Ramos (cell line): Measurements from ENCODE around the gene KDR.

Experiments
- in situ Hi-C: fragments of 300-500 bp; cut with MboI; formaldehyde crosslinking; loops from one replicate; pipeline ENCODE4 v1.14.3; 2022; ENCODE audit warnings: low sequenced_read_pairs; ENCODE audit not compliant: unreplicated experiment

Gene KDR

GRCh38 chr4:55082756-55083155 lies 42.6 kb downstream of the KDR start:
- in situ Hi-C loops, result no loop called here

- in situ Hi-C loops, result no loop called here
Measured at GRCh38 chr4:55080174-55080865, 45.1 kb downstream of the KDR start.

- in situ Hi-C loops, result no loop called here
Measured at GRCh38 chr4:55079451-55080173, 45.8 kb downstream of the KDR start.

GRCh38 chr4:55078987-55079386 lies 46.4 kb downstream of the KDR start:
- in situ Hi-C loops, result no loop called here

GRCh38 chr4:55077577-55077976 lies 47.8 kb downstream of the KDR start:
- in situ Hi-C loops, result no loop called here

GRCh38 chr4:55075823-55076716 lies 49.3 kb downstream of the KDR start:
- in situ Hi-C loops, result no loop called here

GRCh38 chr4:55075376-55075775 lies 50.0 kb downstream of the KDR start:
- in situ Hi-C loops, result no loop called here

- in situ Hi-C loops, result no loop called here
Measured at GRCh38 chr4:55074386-55074785, 51.0 kb downstream of the KDR start.

GRCh38 chr4:55071951-55072350 lies 53.4 kb downstream of the KDR start:
- in situ Hi-C loops, result no loop called here

GRCh38 chr4:55069248-55069647 lies 56.1 kb downstream of the KDR start:
- in situ Hi-C loops, result no loop called here

- in situ Hi-C loops, result no loop called here
Measured at GRCh38 chr4:55068522-55068921, 56.9 kb downstream of the KDR start.

- in situ Hi-C loops, result no loop called here
Measured at GRCh38 chr4:55066018-55066417, 59.4 kb downstream of the KDR start.

GRCh38 chr4:55055529-55055928 lies 69.9 kb downstream of the KDR start:
- in situ Hi-C loops, result no loop called here

GRCh38 chr4:55051532-55051931 lies 73.9 kb downstream of the KDR start:
- in situ Hi-C loops, result no loop called here

GRCh38 chr4:55050418-55050950 lies 74.9 kb downstream of the KDR start:
- in situ Hi-C loops, result no loop called here

GRCh38 chr4:55038176-55038890 lies 87.1 kb downstream of the KDR start:
- in situ Hi-C loops, result no loop called here

GRCh38 chr4:55037728-55038127 lies 87.7 kb downstream of the KDR start:
- in situ Hi-C loops, result no loop called here

GRCh38 chr4:55036405-55036804 lies 89.0 kb downstream of the KDR start:
- in situ Hi-C loops, result no loop called here

GRCh38 chr4:55035892-55036291 lies 89.5 kb downstream of the KDR start:
- in situ Hi-C loops, result no loop called here

GRCh38 chr4:55033296-55033695 lies 92.1 kb downstream of the KDR start:
- in situ Hi-C loops, result no loop called here
